HG02759 (cell line): Measurements from ENCODE around the gene ASPG.
"Not testable (repeated sequence)": the region's sequence is repeated elsewhere in the genome, so short reads cannot be mapped to it uniquely, and the experiment has no call there.

ENCODE experiments used
- ATAC-seq: cut with Tn5 transposase; IDR thresholded peaks from one replicate; pipeline ENCODE4 v1.9.1; 2021; ENCODE audit warnings: mild to moderate bottlenecking, moderate library complexity; ENCODE audit not compliant: unreplicated experiment

Gene ASPG

GRCh38 chr14:104144911-104145825, 59.7 kb downstream of the ASPG start:
- no peak for ATAC-seq

- no peak for ATAC-seq
These were observed 60.5 kb downstream of the ASPG start for GRCh38 chr14:104145826-104146601.

DNA sequence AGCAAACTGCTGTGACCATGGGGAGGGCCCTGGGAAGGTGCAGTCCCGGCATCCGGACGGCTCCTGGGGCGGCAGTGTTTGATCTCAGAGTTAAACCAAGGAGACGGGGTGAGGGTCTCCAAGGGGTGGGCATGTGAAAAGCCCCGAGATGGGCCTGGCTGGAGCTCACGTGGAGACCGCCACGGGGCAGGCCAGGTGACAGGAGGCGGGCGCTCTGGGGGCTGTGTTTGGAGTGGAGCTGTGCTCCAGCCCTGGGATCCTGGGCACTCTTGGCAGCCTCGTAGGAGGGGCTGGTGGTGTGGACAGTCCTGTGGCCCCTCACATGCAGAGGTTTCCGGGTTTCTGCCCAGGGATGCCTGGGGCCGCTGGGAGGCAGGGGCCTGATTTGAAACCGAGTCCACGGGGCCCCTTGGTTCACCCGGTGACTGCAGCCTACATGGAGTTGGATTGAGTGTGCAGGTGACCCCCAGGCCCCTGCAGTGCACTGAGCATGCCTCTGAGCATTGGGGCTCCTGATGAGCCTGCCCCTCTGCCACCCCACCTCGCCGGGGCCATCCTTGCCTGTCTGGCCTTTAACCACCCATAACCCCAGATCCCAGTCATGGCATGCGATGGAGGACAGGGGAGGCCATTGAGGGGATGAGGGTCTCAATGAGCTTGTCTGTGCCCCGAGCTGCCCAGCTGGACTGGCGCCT, 61.3 kb downstream of the ASPG start:
- no peak for ATAC-seq

DNA sequence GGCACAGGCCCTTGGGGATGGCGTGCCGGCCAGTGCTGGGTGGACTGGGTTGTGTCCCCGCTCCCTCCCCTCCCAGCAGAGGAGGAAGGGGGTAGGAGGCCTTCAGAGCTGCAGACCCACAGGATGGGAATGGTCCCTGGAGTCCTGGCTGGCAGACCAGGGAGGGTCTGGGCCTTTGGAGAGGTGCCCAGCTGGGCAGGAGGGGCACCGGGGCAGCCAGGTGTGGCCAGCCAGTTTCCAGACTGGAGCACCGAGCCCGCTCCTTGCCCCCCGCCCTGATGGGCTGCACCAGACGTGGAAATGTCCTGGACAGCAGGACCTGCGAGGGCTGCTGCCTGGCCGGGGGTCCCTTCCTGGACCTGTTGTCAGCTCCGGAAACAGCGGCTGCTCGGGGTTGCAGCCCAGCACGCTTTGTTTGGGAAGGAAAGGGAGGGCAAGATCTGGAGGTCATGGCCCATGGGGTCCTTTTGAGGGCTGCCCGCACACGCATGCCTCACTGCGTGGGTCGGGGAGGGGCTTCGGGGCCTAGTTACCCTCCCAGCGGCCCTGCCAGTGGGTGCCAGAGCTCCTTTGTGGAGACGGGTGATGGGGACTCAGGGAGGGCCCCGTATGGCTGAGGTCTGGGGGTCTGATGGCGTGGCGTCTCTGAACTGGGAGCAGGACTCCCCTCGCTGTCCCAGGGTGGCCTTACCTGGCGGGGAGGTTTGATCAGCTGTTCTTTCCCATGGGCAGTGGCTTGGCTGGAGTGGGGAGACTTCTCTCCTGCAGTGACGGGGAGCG, 62.0 kb downstream of the ASPG start:
- ATAC-seq: no peak

DNA sequence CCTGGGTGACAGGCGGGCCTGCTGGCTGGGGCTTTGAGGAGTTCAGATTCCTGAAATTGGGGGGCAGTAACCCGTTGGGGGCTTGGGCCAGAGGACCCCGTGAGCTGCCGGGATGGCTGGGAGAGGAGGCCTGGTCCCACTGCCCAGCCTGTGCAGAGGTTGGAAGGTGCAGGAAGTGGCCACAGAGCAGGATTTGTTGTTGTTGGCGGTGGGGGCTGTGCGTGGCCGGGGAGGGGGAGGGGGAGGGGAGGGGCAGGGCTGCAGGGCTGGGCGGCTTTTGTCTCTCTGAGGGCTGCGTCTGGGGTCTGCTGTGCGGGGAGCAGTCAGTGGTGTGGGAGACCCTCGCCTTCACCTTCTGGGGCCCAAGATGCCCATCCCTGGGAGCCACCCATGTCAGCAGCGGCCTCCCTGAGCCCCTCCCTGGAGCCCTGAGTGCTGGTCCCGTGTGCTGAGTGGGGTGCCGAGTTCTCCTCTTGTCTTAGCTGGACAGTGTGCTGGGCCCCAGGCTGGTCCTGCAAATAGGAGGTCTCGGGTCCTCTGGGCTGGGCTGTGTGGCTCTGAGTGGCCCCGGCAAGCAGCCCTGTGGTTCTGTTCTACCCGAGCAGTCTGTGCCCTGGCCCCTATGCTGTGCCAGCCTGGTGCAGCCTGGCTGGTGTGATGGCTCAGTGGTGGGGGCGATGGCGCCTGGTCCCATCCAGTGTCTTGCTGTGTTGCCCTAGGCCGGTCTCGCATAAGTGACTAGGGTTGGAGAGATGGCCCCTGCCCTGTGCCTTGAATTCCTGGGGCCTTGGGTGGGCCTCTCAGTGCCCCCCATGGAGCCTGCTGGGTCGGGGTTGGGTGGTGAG, 63.2 kb downstream of the ASPG start:
- no peak for ATAC-seq

DNA sequence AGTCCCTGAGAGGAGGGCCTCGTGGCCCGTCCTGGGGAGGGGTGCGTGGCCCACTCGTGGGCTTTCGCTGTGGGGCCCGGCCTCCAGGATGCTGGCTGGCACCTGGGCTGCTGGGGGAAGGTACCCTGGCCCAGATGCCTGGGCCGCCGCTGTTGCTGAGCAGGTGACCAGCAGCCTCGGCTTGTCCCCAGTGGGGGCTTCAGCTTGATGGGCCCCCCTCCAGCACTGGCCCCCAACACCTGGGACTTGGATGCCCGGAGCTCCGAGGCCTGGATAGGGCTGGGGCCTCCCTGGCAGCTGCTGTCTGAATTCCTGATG, 63.7 kb downstream of the ASPG start:
- no peak for ATAC-seq

DNA sequence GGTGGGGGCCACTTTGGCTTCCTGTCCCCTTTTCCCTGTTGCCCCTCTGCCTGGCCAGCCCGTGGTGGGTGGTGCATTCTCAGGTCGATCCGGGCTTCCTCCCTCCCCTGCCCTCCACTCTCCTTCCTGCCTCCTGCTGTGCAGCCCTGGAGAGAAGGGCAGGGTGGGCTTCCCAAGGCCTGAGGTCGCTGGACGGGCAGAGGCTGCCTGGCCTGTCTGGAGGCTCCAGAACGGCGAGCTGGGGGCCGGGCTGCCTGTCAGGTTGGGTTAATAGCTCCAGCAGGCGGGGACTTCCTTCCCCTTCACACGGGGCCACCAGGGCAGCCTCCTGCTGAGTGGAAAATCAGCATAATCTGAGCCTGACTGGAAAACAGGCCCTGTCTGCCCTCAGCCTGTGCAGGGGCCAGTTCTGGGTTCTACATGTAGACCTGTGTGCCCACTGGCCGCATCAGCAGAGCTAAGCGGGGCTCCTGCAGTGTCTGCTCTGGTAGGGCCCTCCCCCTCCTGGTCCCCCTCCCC, 64.2 kb downstream of the ASPG start:
- no peak for ATAC-seq

DNA sequence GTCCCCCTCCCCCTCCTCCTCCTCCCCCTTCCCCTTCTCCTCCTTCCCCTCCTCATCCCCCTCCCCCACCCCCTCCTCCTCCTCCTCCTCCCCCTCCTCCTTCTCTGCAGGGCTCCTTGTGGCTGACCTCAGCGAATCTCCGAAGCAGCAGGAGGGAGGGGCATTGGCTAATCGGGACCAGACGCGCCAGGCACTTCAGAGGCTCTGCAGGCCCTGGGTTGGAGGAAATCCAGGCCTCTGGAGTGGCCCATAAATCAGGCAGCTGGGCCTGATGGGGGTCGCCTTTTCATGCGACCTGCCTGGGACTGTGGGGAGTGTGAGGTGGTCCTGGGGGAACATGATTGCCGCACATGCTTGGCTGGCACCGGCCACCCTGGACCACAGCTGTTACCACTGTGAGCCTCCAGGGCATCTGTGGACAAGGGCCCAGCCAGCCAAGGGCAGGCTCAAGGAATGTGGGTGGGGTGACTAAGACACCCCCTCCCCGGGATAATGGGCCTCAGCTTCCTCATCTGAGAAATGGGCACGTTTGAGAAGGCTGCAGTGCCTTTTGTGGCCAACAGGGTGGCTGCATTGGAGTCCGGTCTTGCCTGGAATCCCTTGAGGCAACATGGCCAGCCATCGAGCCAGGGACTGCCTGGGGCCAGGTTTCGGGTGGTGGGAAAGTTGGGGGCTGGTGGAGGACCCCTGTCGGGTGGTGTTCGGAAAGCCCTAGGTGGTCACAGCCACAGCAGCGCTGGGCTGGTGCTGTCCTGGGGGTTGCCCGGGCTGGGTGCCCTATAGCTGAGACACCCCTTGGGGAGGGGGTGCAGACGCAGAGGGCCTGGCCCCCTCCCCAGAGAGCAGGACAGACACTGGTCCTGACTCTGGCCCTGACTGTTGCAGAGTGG, 64.9 kb downstream of the ASPG start:
- no peak for ATAC-seq

DNA sequence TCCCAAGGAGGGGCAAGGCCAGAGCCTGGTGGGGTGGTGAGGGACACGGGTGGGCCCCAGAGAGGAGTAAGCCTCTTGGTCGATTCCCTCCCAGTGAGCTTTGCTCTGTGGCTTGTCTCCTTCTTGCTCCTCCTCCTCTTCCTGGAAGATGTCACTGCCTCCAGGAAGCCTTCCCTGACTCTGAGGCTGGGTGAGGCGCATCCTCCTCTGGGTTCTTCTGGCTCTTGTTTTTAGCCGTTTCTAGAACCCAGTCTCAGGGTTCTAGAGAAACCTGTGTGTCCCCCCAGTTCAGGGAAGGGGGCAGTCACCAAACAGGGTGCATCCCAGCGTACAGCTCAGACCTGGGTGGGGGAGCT, 65.5 kb downstream of the ASPG start:
- no peak for ATAC-seq

DNA sequence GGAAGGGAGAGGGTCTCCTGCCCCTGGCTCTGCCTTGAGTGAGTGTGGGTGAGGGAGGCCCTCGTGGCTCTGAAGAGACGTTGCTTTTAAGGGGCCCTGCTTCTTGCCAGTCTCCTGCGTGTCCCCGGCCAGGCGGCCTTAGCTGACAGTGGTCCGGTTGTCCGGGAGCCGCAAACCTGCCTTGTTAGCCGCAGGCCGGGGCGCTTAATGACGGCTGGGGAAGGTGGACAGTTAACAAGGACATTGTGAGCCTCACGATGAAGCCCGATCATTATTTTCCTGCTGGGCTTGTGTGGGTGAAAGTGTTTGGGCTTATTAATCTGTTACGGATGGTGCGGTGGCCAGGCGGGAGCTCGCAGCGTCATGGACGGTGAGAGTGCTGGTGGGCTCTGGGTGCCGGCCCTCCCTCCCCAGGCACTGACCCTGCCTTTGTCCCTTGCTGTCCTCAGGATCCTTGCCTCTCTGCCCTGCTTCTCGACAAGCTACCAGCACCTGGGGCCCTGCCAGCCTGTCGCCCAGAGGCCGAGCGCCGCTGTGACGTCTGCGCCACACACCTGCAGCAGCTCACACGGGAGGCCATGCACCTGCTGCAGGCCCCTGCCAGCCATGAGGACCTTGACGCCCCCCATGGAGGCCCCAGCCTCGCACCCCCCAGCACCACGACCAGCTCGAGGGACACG, 66.2 kb downstream of the ASPG start:
- ATAC-seq: no peak

DNA sequence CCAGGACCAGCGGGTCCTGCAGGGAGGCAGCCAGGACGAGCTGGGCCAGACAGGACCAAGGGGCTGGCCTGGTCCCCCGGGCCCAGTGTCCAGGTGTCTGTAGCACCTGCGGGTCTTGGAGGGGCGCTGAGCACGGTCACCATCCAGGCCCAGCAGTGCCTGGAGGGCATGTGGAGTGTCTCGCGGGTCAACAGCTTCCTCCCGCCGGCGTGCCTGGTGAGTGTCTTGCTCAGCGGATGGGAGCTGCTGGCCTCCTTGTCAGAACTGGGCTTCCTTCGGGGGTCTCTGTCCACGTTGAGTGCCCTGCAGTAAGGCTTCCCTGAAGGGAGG, 66.7 kb downstream of the ASPG start:
- ATAC-seq: no peak

DNA sequence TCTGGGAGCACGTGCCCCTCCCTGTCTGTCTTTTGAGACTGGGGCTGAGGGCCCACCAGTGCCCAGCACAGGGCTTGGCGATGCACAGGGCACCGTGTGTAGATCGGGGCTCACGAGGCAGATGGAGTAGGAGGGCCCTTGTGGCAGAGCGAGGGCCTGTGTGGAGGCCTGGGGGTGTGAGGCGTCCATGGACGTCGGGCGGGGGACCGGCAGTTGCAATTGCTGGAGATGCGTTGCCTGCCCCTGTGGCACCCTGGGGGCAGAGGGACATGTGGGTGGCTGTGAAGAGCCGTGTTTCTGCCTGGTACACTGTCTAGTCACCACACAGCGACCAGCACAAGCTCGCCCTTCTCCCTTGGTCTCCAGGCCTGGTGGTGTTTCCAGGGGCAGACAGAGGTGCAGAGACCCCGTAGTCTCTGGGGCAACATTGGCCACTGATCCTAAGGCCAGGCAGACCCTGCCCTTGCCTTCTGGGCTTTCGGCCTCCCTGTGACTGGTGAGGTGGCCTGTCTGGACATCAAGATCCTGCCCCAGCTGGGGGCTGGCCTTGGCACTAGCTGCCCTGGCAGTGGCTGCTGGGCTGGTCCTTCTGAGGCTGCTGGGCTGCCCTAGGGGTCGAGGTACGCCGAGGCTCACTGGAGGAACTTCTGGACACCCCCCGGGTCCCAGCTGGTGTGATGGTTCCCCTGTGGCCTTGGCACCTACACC, 67.3 kb downstream of the ASPG start:
- ATAC-seq: no peak

- not testable (repeated sequence) for ATAC-seq
These were observed 67.9 kb downstream of the ASPG start for GRCh38 chr14:104153394-104153755.

DNA sequence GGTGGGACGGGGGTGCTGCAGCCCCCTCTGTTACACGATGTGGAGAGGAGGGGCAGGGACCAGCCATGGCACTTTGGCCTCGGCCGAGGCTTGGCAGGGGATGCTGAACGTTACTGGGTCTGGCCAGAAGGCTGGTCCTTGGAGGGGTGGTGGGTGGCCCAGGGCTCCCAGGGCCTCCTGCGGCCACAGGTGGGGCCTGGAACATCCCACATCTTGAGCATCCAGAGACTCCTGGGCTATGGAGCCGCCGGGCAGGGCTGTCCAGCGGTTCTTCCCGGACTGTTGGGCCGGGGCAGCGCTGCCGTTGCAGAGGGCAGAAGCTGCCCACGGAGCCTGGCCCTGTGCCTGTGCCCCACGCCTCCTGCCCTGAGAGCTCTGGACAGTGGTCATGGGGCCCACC, 68.7 kb downstream of the ASPG start:
- no peak for ATAC-seq

GRCh38 chr14:104155513-104155912, 70.0 kb downstream of the ASPG start:
- ATAC-seq: no peak

GRCh38 chr14:104156142-104156541, 70.6 kb downstream of the ASPG start:
- ATAC-seq: no peak

GRCh38 chr14:104157016-104157928, 71.8 kb downstream of the ASPG start:
- ATAC-seq: no peak
